Stomach (tissue), 9 donors: ENCODE measurements around the gene NHERF1. TPM values are rescaled to one million over a fixed set of nuclear protein-coding genes. Genes with fewer than 3 reads are reported as not detected.

ENCODE experiments used
- DNase-seq, 2 donors: peaks; one replicate each; pipeline versions ENCODE4 v3.0.0 to v3.0.0-alpha.2; 2013 to 2019
- H3K27ac ChIP-seq, 5 donors: fragments of 200-600 bp in 4 of 5; sonication (generic) in 4 of 5; one replicate each; pipeline ENCODE4 v1.5.1; 2013 to 2019; ENCODE audit warnings: mild to moderate bottlenecking in 1 of 5, moderate library complexity in 1 of 5
- H3K27me3 ChIP-seq, 3 donors: fragments of 200-600 bp; sonication (generic); one replicate each; pipeline ENCODE4 v1.5.1; 2017 to 2019; ENCODE audit warnings: mixed run types in 1 of 3
- H3K36me3 ChIP-seq, 4 donors: fragments of 200-600 bp; sonication (generic); 1 replicate in 3 of 4; 2 replicates in 1 of 4; pipeline ENCODE4 v1.5.1; 2016 to 2019
- H3K4me1 ChIP-seq, 4 donors: fragments of 200-600 bp; sonication (generic); one replicate each; pipeline ENCODE4 v1.5.1; 2016 to 2019
- H3K4me3 ChIP-seq, 4 donors: fragments of 200-600 bp; sonication (generic) in 3 of 4; one replicate each; pipeline ENCODE4 v1.5.1; 2016 to 2019; ENCODE audit warnings: mild to moderate bottlenecking in 1 of 4
- H3K9me3 ChIP-seq, 4 donors: fragments of 200-600 bp; sonication (generic); one replicate each; pipeline ENCODE4 v1.5.1; 2016 to 2019
- EP300 ChIP-seq: sonication (generic); formaldehyde crosslinking; IDR thresholded peaks from one replicate; pipeline ENCODE4 v1.6.1; 2017; ENCODE audit warnings: antibody characterized with exemption
- POLR2A ChIP-seq, 4 donors: fragments of 450-650 bp; IDR thresholded peaks; one replicate each; pipeline ENCODE4 v1.6.1; 2016; ENCODE audit warnings: antibody characterized with exemption in 4 of 4, control low read depth in 2 of 4, mild to moderate bottlenecking in 1 of 4, moderate library complexity in 1 of 4
- POLR2AphosphoS5 ChIP-seq, 3 donors: sonication (generic); formaldehyde crosslinking; IDR thresholded peaks; one replicate each; pipeline ENCODE4 v1.6.1; 2016; ENCODE audit warnings: antibody characterized with exemption in 3 of 3
- WGBS, 5 donors: extraction: QIAGEN DNeasy Blood & Tissue Kit in 3 of 5; methylation state at CpG; one replicate each; pipeline versions ENCODE4 v1.1.5 to v1.1.7; 2013 to 2018; 5-methylcytosine and 5-hydroxymethylcytosine counted together
- intact Hi-C: fragments of 100-400 bp; cut with DNase I; formaldehyde crosslinking; loops from one replicate; pipeline ENCODE4 v1.15.1; 2023; ENCODE audit warnings: low total_unique reads
- polyA plus RNA-seq, 3 donors: library from polyadenylated mRNA; stranded (reverse); fragments of 200-250 nt; gene quantifications; one replicate each; pipeline ENCODE4 v1.2.3, GENCODE V29; 2013
- total RNA-seq, 5 donors: library from RNA; depleted of rRNA; stranded (reverse); fragments of >200 nt; gene quantifications; one replicate each; pipeline versions ENCODE4 v1.1.0 to v1.2.3, GENCODE V29; 2014 to 2016
- TF ChIP-seq, protein P1 (sequence below), 7 experiments: fragments of 450-650 bp in 4 of 7; fragments of 200-600 bp in 3 of 7; sonication (generic) in 3 of 7; IDR thresholded peaks; one replicate each; pipeline ENCODE4 v1.5.1; 2016 to 2019; ENCODE audit warnings: antibody characterized with exemption in 7 of 7, control low read depth in 2 of 7, mild to moderate bottlenecking in 1 of 7
- donor health status: healthy with polysubstance abuse.
- donor health status: Bipolar disorder and iron deficiency.
- donor health status: healthy.

NHERF1 gene
- total and polyA plus RNA-seq, 8 donors = 14.9 to 152 (median 82.4) TPM

DNA sequence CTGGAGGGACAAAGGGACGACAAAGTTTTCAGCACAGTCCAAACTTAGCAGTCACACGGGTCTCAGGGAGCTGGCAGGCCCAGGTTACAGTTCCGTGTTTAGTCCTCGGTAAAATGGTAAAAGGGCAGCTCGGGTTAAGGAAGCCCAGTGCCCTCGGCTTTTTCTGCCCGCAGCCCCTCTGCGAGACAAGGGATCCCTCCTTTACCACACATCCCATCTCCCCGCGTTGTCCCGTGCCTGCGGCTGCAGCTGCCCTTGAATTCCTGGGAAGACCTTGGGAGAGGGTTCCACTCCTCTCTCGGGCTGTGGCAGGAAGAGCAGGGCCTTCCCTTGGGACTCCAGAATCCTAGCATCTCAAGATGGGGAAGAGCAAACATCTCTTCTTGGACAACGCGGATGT, 18.6 kb upstream of the NHERF1 start:
- TF ChIP-seq EP300 (no peak), POLR2AphosphoS5 (IDR thresholded peaks at IDR 0.05) (no peak), POLR2A (IDR thresholded peaks at IDR 0.05) (no peak)
- TF ChIP-seq, protein P1, sequence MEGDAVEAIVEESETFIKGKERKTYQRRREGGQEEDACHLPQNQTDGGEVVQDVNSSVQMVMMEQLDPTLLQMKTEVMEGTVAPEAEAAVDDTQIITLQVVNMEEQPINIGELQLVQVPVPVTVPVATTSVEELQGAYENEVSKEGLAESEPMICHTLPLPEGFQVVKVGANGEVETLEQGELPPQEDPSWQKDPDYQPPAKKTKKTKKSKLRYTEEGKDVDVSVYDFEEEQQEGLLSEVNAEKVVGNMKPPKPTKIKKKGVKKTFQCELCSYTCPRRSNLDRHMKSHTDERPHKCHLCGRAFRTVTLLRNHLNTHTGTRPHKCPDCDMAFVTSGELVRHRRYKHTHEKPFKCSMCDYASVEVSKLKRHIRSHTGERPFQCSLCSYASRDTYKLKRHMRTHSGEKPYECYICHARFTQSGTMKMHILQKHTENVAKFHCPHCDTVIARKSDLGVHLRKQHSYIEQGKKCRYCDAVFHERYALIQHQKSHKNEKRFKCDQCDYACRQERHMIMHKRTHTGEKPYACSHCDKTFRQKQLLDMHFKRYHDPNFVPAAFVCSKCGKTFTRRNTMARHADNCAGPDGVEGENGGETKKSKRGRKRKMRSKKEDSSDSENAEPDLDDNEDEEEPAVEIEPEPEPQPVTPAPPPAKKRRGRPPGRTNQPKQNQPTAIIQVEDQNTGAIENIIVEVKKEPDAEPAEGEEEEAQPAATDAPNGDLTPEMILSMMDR (IDR thresholded peaks at IDR 0.05) = no peak
- Histone ChIP-seq H3K9me3 (no peaks in the 10 kb centered on the region), H3K27me3 (peaks cover 0 to 22% (median 0%) of the 10 kb centered on the region in 3 donors), H3K36me3 (no peaks in the 10 kb centered on the region), H3K27ac (no peak overlapping the region), H3K4me3 (no peak overlapping the region), H3K4me1 (peaks cover 0 to 16% (median 4%) of the 10 kb centered on the region in 4 donors)
- intact Hi-C loops = loop anchor here (10.0 kb wide), 1 partner anchor 75 kb away; no protein-coding TSS in a partner anchor
- DNase-seq = no peak
- 89 to 92% (median 91%) methylated on average over 15 of the region's 15 CpGs for WGBS, 5 donors

DNA sequence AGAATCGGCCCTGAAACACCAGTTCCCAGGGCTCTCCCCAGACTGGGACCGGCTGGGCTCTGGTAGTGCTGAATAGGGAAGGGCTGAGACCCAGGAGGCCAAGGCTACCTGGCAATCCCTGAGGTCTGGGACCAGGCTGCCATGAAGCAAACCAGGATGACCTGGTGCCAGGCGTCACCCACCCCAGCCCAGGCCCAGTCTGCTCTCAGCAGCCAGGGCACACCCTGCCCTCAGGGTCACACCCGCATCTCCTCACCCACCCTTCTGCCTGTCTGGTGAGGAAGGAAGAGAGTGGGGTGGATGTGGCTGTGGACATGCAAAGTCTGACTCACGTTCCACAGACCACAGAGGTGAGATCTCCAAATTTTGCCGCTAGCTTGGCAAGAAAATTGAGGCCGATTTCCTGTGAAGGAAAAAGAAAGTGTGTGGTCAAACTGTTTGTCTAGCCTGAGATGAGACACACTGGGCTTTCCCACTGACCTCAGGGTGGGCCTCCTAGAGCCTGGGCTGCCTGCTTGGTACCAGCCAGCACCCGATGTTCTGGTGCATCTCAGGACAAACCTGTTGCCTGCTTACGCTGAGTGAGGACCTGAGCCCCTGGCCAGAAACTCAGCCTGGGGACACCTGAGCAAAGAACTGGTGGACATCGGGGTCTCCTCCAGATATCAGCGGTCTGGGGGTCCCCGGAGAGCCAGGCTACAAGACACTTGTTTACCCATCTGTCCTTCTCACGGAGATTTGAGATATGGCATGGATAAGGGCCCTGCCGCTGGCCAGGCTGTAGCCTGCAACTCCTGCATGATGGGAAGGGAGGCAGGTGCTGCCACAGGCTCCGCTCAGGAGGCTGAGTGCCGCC, 17.7 kb upstream of the NHERF1 start:
- intact Hi-C loops = loop anchor here (10.0 kb wide), 1 partner anchor 76 kb away; no protein-coding TSS in a partner anchor
- Histone ChIP-seq H3K36me3 (no peaks in the 10 kb centered on the region), H3K27me3 (peaks cover 0 to 29% (median 0%) of the 10 kb centered on the region in 3 donors), H3K4me3 (no peak overlapping the region), H3K27ac (no peak overlapping the region), H3K9me3 (no peaks in the 10 kb centered on the region), H3K4me1 (peaks cover 0 to 16% (median 4%) of the 10 kb centered on the region in 4 donors)
- WGBS, 5 donors = 62 to 70% (median 62%) methylated on average over 12 to 16 of the region's 16 CpGs
- no peak for TF ChIP-seq EP300
- TF ChIP-seq POLR2AphosphoS5 (IDR thresholded peaks at IDR 0.05) = no peak
- TF ChIP-seq POLR2A (IDR thresholded peaks at IDR 0.05) = no peak
- TF ChIP-seq, protein P1 (IDR thresholded peaks at IDR 0.05) = no peak
- no peak for DNase-seq

DNA sequence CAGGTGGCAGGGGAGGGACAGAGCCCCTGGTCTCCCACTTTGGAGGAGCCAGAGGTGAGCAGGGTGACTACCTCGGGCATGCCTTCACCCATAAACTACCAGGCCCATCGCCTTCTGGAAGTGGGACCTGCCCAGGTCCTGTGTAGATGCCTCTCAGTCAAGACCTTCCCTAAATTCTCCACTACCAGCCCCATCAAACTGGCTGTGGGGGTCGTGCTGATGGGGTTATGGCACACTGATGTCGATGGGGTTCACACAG, 17.2 kb upstream of the NHERF1 start:
- intact Hi-C loops = loop anchor here (10.0 kb wide), 1 partner anchor 76 kb away; no protein-coding TSS in a partner anchor
- Histone ChIP-seq H3K4me3 (no peak overlapping the region), H3K36me3 (no peaks in the 10 kb centered on the region), H3K9me3 (no peaks in the 10 kb centered on the region), H3K27ac (no peak overlapping the region), H3K4me1 (peaks cover under 1 to 19% (median 6%) of the 10 kb centered on the region in 4 donors), H3K27me3 (peaks cover 0 to 34% (median 0%) of the 10 kb centered on the region in 3 donors)
- WGBS, 5 donors = 64 to 78% (median 71%) methylated on average over 2 to 4 of the region's 4 CpGs
- DNase-seq = no peak
- no peak for TF ChIP-seq EP300
- TF ChIP-seq, protein P1 (IDR thresholded peaks at IDR 0.05) = no peak
- TF ChIP-seq POLR2AphosphoS5 (IDR thresholded peaks at IDR 0.05) = no peak
- no peak for TF ChIP-seq POLR2A (IDR thresholded peaks at IDR 0.05)

DNA sequence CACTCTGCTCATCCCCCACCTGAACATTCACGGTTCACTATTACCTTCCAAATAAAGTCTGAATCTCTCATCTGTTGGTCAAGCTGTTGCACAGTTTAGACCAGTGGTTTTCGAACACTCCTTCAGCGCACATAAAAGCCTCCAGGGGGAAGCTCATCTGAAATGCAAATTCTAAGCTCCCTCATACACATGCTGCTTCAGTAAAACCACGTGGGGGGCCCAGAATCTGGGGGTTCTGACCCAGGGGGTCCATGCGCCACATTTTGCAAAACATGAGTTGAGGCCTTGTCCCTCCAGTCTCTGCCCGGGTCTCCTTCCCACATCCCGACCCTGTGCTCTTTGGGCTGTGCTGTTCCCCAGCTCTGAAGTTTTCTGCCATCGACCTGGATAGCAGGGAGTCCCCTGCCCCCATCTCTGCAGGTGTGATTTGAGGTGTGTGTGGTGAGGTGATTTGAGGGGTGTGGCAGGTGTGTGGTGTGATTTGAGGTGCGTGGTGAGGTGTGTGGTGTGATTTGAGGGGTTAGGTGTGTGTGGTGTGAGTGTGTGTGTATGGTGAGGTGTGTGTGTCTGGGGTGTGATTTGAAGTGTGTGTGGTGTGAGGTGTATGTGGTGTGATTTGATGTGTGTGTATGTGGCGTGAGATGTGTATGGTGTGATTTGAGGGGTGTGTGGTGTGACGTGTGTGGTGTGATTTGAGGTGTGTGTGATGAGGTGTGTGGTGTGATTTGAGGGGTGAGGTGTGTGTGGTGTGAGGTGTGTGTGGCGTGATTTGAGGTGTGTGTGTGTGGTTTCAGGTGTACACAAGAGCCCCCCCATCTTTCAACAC, 16.2 kb upstream of the NHERF1 start:
- peaks cover 11 to 29% (median 15%) of the 10 kb centered on the region in 4 donors for H3K4me1 ChIP-seq
- intact Hi-C loops = loop anchor here (10.0 kb wide), 1 partner anchor 77 kb away; no protein-coding TSS in a partner anchor

More for the DNA sequence above, 16.2 kb upstream of the NHERF1 start:
- no peak for DNase-seq
- H3K4me3 ChIP-seq = no peak overlapping the region
- no peaks in the 10 kb centered on the region for H3K36me3 ChIP-seq
- no peak for TF ChIP-seq POLR2AphosphoS5 (IDR thresholded peaks at IDR 0.05)
- no peaks in the 10 kb centered on the region for H3K9me3 ChIP-seq
- no peak overlapping the region for H3K27ac ChIP-seq
- peaks cover 4 to 44% (median 8%) of the 10 kb centered on the region in 3 donors for H3K27me3 ChIP-seq
- 73 to 79% (median 76%) methylated on average over 12 of the region's 12 CpGs for WGBS, 5 donors
